Skin of body (tissue), 2 donors: ENCODE measurements around the gene ASTN2. TPM values are rescaled to one million over a fixed set of nuclear protein-coding genes. Genes with fewer than 3 reads are reported as not detected.
A peak's percentile ranks its signal among the peaks of the same experiment; 100 is the strongest.

Experiments used
- DNase-seq: peaks from one replicate; lab custom pipeline; 2025; lab: John Stamatoyannopoulos, UW
- total RNA-seq: library from RNA; depleted of rRNA; stranded (reverse); fragments of >200 nt; gene quantifications from one replicate; pipeline ENCODE4 v1.2.3, GENCODE V29; 2014

ASTN2 gene
- total RNA-seq, 1 donor from 2014 or later: 10.0 TPM

DNA sequence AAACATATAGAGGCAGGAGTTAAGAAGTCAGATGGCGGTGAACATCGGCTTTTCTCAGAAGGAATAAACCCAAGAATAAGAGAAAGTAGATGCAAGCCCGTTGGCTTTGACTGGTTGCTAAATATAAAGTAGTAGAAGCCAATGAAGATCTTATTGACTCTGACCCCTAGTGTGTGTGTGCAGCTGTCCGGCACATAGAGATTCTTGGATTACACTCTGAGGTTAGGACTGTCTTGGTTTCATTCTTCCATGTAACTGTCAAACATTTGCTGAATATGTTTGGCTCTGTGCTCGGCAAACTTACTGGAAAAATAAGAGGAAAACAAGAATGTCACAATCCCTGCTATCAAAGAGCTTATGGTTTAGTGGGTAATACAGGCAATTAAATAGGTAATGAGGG, 54.9 kb downstream of the ASTN2 start:
- no peak for DNase-seq

DNA sequence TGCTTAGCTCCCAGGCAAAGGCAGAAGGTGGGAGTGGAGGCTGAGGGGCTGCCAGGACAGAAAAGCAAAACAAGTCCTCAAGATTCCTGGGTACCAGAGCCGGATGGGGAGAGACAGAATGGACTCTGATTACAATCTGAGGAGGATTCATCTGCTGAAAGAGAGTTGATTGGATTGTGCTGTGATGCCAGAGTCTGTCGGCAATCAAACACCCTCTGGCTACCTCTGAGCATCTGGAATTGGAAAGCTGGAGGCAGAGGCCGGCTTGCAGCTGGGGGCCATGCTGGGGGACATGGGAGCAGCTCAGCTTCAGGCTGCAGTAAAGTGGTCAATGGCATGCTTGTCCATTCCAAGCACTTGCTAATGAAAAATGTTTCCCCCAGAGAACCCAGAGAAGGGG, 59.3 kb downstream of the ASTN2 start:
- no peak for DNase-seq

DNA sequence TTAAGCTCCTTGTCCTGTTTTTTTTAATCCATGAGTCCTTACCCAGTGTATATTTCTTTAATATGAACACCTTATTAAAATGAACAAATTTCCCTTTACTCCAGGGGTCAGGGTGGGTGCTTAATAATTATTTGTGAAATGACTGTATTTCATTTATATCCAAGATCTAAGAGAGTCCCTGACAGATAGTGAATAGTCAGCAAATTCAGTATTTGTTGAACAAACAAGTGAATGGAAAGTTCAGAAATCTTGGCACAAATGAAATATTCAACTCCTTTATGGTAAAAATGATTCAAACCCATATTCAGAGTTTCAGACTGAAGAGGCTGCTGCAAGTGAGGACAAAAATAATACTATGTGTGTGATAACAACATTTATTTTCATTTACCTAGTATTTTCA, 59.9 kb downstream of the ASTN2 start:
- DNase-seq: no peak

DNA sequence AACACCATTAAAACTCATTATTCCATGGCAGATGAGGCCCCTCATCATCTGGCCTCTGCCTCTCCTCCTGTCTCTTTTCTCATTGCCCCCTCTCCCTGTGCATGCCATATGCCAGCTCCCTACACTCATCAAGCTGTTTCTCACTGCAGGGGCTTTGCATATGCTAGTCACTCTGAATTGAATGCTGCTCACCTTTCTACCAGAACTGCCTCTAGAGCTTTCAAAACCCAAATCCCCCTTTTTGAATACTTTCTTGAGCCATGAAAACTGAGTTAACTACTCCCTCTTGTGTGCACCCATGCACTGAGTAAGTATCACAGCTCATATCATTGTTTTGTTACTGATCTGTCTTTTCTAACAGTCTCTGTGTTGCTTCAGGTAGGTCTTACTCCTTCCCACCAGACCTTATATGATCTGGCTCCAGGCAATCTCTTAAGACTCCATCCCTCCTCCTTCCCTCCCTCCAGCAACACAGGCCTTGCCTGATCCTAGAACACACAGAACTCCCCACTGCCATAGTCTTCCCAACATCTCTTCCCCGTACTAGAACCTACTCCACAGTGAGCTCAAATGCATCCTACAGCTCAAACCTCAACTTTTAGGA, 60.5 kb downstream of the ASTN2 start:
- DNase-seq: no peak

DNA sequence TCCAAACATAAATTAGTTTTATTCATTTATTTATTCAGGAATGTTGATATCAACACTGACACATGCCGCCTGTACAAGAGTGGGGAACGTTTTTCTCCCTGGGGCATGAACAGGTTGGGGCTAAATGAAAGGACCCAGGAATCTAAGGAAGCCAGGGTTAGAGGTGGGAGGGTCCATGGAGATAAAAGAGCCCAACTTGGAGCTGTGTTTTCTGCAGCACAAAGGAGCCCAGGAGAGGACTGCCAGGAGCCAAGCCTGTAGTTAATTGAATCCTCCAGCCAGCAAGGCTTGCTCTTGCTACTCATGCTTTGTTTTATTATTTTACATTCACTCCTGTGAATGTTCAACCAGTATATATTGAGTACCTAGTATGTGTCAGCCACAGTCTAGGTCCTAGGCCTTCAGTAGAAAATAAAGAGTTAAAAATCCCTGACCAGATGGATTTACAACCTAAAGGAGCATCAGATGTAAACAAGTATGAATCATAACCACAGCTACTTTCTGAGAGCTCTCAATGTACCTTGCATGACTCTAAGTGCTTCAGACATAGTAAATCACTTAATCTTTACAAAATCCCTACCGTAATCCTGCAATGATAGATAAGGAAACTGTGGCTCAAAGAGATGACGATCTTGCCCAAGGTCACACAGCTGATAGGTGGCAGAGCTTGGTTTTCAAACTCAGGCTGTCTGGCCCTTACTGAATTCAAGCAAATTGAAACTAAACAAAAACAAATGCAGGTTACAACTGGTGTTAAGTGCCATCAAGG, 69.8 kb downstream of the ASTN2 start:
- no peak for DNase-seq

DNA sequence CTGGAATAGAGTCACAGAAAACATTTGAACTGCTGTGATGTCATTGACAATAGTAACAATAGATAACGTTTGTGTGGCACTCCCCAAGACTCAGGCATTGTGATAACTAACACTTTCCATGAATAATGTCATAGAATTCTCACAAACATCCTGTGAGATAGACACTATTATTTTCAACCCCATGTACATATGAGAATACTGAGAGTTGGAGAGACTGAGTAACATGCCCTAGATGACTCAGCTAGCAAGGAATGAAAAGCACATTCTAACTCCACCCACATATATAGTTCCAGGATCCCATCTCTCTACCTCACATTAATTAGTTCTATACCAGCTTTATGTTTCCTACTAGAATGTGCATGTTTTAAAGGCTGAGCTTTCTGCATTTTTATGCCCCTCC, 71.4 kb downstream of the ASTN2 start:
- no peak for DNase-seq

DNA sequence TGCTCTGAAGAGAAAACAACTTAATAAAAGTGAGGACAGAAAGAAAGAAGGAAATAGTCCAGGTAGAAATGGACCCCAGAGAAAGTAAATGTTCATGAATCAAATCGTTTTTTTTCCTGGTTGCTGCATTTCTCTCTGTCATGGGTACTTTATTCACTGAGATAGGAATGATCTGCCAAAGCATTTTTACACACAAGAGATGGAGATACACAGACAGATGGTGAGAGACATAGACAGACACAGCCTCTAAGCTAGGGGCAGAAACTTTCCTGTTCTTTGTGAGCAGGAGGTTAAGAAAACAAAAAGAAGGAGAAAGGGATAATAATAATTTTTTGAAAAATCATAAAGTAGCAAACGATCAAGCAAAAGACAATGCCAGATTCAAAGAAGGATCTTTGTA, 73.7 kb downstream of the ASTN2 start:
- no peak for DNase-seq

DNA sequence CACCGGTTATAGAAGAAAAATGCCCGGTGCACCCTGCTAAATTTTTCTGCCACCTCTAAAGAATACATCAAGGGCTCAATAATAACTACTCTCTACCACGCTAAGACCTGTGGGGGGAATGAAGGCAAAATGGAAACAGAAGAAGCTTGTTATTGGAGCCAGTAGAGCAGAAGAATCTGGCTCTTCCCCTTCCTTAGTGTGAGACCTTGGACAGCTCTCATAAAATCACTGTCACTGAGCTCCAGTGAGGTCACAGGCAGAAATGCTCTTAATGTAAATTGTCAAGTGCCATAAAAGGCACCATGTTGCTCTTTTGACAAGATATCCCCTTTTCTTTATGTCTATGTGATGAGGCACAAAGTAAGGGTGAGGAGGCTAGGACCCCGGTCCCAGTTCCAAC, 74.4 kb downstream of the ASTN2 start:
- DNase-seq: no peak

DNA sequence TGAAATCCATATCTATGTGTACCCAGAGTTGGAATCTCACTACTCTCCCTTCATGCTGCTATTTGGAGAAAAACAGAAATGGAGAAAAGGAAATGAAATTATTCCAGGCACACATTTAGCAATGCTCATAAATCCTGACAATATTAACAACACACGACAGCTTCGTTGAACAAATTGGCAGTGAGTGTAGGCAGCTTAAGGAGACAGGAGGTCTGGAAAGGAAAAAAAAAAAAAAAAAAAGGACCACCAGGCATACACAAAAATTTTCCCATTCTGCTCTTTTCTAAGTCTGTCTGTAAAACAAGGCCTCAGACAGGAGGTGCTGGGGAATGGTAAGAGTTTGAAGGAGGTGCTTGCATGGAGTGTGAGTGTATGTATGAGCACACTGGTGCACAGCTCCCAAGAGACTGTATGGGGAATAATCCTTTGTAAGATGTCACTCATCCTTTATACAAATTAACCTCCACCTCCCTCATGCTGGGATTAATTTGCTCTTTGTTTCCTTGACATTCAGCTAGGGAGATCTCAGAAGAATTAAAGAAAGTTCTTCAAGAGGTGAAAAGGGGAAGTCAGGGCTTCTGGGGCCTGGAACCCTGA, 78.9 kb downstream of the ASTN2 start:
- DNase-seq: peak; percentile 4

DNA sequence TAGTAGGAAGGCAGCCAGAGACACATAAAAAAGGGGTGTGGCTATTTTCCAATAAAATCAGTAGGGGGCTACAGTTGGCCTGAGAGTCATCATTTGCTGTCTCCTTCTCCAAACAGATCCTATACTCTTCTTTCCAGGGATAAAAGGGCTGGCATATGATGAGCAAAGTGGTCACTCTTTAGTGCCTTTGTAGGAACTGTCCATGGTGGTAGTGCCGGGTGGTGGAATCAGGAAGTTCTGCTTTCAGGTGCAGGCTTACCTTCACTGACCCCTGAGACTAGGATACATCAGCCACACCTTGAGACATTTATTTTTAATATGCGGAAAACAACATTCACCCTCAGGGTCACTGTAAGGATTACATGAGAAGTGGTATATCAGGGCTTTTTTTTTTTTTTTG, 80.8 kb downstream of the ASTN2 start:
- DNase-seq: no peak

DNA sequence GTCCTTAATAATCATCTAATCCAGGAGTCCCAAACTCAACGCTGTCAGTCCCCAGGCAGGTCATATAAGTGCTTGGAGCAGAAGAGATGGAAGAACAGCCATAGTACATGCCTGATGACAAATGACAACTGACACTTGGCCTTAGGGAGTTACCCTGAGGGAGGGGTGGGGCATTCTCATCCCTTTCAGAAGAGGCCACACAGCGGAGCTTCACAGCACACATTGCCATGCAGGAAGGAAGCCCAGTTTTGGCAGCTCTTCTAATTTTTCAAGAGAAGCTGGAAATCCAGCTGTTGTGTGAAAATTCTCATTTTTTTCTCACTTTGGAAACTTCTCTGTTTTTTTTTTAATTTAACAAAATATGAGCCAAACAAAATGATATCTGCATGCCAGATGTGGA, 89.0 kb downstream of the ASTN2 start:
- peak; percentile 23 for DNase-seq

DNA sequence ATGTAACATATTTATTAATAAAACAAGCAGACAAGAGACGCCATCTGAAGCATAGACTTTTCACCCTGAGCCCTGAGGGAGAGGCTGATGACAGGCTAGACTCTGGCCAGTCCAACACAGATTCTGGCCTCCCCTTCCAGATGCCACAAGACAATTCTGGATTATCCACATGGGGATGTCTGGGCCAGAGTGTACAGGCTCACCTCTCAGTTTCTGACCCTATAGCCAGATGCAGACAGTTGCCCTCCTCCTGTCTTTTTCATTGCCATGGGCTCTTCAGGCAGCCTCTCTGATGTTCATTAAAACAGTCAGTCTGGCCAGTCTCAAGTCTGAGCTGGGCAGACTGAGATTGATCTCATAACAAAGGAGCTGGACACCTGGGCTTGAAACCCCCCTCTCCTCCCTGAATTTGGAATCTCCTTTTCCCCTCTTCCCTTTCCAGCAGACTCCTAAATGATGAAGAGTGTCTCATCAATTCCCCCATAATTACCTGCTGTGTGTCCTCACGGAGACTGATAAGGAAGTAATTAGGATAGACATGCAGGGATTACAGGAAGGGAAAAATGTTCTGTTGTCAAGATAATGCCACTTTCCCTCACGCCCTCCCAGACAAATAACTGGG, 89.6 kb downstream of the ASTN2 start:
- DNase-seq: no peak

DNA sequence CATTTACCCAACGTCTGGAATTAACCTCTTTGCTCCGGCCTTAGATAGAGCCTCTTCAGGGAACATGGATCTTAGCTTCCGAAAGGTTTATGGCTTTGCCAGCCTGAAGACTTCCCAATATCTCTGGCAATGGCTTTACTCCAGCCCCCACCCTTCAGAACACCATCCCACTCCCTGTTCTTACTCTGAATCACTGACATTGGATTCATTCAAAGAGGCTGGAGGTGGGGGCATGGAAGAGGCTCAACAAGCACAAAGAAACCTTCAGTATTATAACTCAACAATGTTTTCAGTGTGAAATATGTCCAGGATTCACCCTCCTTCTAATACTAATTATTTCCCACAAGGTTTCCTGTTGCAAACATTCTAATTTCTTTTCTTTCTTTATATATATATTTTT, 91.5 kb downstream of the ASTN2 start:
- no peak for DNase-seq

DNA sequence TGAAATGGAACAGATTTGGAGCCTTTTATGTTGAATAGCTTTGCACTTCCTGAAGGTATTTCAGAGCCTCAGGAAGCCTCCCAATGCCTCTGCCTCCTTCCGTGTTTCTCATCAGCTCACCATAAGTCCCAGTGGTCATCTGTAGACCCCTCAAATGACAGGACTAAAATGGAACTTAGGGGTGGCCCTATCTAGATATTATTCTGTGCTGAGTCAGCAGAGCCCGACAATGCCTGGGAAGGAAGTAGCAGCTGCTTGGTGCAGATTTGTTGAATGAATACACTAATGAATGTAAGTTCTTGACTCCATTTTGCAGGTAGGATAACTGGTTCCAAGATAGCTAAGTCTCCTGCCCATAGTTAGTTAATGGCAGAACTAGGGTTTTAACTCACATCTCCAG, 97.7 kb downstream of the ASTN2 start:
- no peak for DNase-seq

DNA sequence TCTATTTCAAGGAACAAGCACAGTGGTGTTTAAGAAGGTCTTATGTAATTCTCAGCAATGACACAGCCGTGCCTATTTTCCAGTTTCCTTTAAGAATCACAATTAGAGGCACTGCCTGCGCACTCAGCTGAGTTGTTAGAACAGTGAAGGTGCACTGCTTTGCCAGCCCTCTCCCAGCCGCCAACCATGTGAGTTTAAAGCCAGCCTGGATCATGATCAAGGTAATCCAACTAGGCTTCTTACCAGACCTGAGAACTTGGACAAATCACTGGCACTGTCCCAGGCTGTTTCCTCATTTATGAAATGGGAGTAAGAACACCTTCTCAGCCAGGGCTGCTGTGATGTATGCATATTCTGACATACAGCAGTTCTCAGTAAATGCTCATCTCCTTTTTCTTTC, 99.6 kb downstream of the ASTN2 start:
- DNase-seq: no peak

DNA sequence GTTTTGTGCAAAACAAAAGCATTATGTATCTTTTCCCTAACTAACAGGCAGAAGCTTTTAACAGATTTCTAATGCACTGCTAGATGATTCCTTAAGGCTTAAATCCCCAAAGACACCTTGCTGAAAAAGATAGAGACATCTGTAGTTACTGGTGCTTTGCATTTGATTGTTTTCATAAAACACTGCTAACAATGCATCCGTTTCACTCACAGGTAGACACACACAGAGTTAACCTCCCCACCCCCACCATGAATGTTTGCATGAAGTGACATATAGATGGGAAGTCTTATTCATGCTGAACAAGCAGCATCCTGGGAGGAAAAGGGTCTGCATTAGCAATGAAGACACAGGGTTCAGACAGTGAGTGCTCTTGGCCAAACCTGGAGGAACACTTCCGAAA, 100.9 kb downstream of the ASTN2 start:
- DNase-seq: no peak

DNA sequence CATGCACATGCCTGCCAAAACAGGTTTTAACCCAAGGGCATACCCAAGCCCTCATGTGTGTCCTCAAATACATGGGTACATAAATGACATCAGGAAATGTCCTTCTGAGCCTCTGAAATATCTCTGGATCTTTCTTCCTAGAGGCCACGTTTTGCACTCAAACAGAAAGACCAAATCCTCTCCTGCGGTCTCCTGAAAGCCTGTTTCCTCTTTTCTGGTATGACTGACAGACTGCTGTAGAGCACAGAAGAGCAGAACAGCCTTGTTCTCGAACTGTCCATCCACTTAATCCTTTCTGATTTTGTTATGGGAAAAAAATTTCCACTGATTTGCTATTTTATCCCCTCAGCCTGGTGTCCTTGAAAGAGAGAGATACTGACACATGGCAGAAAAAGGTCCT, 107.2 kb downstream of the ASTN2 start:
- no peak for DNase-seq

DNA sequence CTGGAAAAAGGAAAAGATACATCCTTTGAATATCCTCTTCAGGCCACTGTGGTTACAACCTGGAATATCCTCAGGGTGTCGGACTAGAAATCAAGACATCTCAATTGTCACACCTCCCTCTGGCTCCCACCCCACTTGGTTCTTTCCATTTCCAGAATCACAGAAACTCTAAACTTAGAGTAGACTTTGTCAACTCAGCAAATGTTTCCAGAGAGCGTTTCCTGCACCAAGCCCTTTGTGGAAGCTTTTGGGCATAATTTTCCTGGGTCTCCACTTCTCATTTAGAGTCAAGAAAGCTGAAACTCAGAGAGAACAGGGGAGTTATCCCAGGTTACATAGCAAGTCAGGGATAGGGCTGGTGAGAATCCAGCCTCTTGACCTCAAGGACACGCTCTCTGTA, 108.8 kb downstream of the ASTN2 start:
- no peak for DNase-seq

DNA sequence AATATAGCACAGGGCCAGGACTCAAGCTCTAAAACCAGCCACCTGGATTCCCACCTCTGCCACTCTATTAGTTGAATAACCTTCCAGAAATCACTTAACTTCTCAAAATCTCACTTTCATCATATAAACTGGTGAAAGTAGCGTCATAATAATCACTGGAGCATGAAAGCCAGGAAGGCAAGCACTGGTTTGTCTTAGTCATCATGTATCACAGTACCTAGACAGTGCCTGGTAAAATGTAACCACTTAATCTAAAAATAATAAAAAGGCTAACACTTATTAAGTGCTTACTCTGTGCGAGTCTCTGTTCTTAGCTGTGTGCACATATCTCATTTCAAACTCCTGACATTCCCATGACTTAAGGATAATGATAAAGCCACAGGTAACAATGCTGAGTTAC, 109.4 kb downstream of the ASTN2 start:
- no peak for DNase-seq

DNA sequence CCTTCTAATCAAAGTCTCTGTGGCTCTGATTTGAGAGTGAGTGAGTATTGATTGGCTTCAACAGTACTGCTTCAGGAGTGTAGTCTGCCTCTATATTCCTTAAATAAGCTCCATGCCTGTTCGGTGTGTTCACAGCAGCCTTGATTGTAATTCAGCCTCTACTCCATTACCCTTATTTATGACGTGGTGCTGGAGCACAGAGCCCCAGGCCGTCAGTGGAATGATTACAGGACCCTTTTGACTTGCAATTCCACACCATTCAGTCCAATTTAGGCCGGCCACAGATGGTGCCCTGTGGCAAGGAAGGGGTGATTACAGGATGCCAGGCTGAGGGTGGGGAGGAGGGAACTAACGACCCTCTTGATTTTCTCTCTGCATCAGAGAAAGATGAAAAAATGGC, 110.3 kb downstream of the ASTN2 start:
- DNase-seq: no peak

DNA sequence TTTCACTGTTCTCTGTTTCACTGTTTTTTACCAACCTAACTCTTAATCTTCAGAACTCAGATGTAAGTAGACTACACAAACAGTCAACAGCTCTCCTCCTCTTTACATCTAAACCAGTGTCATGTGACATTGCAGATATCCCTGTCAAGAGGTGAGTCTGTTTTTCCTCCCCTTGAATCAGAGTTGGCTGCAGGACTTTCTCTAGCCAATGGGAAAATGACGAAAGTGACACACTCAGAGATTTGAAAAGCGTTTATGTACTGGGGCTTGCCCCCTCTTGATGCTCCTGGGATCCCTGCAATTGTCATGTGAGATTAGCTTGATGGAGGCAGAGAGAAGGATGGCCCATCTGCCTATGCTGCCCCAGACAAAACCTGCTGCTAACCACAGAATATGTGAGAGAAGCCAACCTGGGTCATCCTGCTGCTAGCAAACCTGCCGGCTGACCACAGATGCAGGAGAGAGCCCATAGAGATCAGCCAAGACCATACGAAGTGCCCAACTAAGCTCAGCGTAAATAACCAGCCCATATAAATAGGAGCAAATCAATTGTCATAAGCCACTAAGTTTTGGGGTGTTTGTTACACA, 111.1 kb downstream of the ASTN2 start:
- no peak for DNase-seq

DNA sequence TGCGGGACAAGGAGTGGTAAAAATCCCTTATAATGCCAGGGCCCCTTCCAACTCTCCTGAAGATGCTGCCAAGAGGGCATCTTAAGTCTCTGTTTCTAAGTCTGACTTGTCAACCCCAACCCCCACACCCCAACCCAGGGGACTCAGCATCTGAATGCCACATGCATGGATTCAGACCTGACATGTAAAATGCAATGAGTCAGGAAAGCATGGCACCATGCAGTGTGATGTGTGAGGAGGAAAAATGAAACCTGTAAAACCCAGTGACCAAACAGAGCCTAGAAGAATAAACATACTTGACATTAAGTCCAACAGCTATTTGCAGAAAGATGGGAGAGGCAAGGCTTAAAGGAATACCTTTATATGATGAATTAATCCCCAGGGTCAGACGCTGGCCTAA, 112.4 kb downstream of the ASTN2 start:
- DNase-seq: no peak
